ENCODE data around the gene PTPRM.
"Not testable (repeated sequence)": the region's sequence is repeated elsewhere in the genome, so short reads cannot be mapped to it uniquely, and the experiment has no call there.

PTPRM gene

GRCh38 chr18:7950380-7951136, 383.4 kb downstream of the PTPRM start:
- peak; percentile 87 for DNase-seq (ENCODE audit: low spot score)

- no peak for DNase-seq (ENCODE audit: low spot score)
Measured at GRCh38 chr18:7953095-7953958, 386.2 kb downstream of the PTPRM start.

GRCh38 chr18:7954238-7954637, 387.1 kb downstream of the PTPRM start:
- DNase-seq (ENCODE audit: low spot score), result no peak

GRCh38 chr18:7955175-7955574, 388.1 kb downstream of the PTPRM start:
- no peak for DNase-seq (ENCODE audit: low spot score)

- no peak for DNase-seq (ENCODE audit: low spot score)
Measured at GRCh38 chr18:7957297-7957696, 390.2 kb downstream of the PTPRM start.

- peak; percentile 34 for DNase-seq (ENCODE audit: low spot score)
Measured at GRCh38 chr18:7958081-7958896, 391.2 kb downstream of the PTPRM start.

GRCh38 chr18:7958897-7959146, 391.7 kb downstream of the PTPRM start:
- DNase-seq (ENCODE audit: low spot score), result no peak

- not testable (repeated sequence) for DNase-seq (ENCODE audit: low spot score)
Measured at GRCh38 chr18:7966682-7967081, 399.6 kb downstream of the PTPRM start.

- no peak for DNase-seq (ENCODE audit: low spot score)
Measured at GRCh38 chr18:7974200-7974874, 407.2 kb downstream of the PTPRM start.

- no peak for DNase-seq (ENCODE audit: low spot score)
Measured at GRCh38 chr18:7977897-7978296, 410.8 kb downstream of the PTPRM start.

GRCh38 chr18:7978834-7979233, 411.7 kb downstream of the PTPRM start:
- DNase-seq (ENCODE audit: low spot score), result no peak

- DNase-seq (ENCODE audit: low spot score), result no peak
Measured at GRCh38 chr18:7979714-7980113, 412.6 kb downstream of the PTPRM start.

- no peak for DNase-seq (ENCODE audit: low spot score)
Measured at GRCh38 chr18:7980136-7980535, 413.0 kb downstream of the PTPRM start.

GRCh38 chr18:7980656-7981055, 413.5 kb downstream of the PTPRM start:
- DNase-seq (ENCODE audit: low spot score), result peak; percentile 51

GRCh38 chr18:7982216-7982615, 415.1 kb downstream of the PTPRM start:
- DNase-seq (ENCODE audit: low spot score), result no peak

GRCh38 chr18:7987284-7987976, 420.3 kb downstream of the PTPRM start:
- peak; percentile 43 for DNase-seq (ENCODE audit: low spot score)

GRCh38 chr18:7990670-7991069, 423.6 kb downstream of the PTPRM start:
- no peak for DNase-seq (ENCODE audit: low spot score)

GRCh38 chr18:8001711-8002301, 434.7 kb downstream of the PTPRM start:
- DNase-seq (ENCODE audit: low spot score), result no peak

- no peak for DNase-seq (ENCODE audit: low spot score)
Measured at GRCh38 chr18:8003878-8004675, 437.0 kb downstream of the PTPRM start.

- DNase-seq (ENCODE audit: low spot score), result no peak
Measured at GRCh38 chr18:8004792-8005191, 437.7 kb downstream of the PTPRM start.

Data from kidney tubule cell (primary cell).